ENCODE results near the gene OR10P1. TPM values are rescaled to one million over a fixed set of nuclear protein-coding genes. Genes with fewer than 3 reads are reported as not detected.
A peak's percentile ranks its signal among the peaks of the same experiment; 100 is the strongest.

The OR10P1 gene
- total RNA-seq, 2 experiments from 2014 or later: not detected

- TF ChIP-seq CTCF (conservative IDR thresholded peaks at IDR 0.05; ENCODE audit: low read length) (no peak), EZH2phosphoT487 (IDR thresholded peaks at IDR 0.05; ENCODE audit: borderline replicate concordance, low read depth, low read length) (no peak)
- peaks cover 4% of the 10 kb centered on the region; the same call in 1 of the 2 replicates for H3K9me3 ChIP-seq (ENCODE audit: low read length)
- ChIA-PET CTCF (ENCODE audit: unreplicated experiment) (interaction anchor here (0.7 kb wide), 1 partner anchor 10 kb away, joined by 3 read pairs; a partner anchor contains a TSS), POLR2A (interaction anchor here (0.6 to 1.9 kb wide), 3 partner anchors 8 to 214 kb away, joined by 3 to 6 read pairs (median 4); no protein-coding TSS in a partner anchor)
- H3K27ac ChIP-seq (ENCODE audit: low read depth, low read length, poor library complexity, severe bottlenecking): no peak overlapping the region
- no peak overlapping the region for H2AFZ ChIP-seq (ENCODE audit: low read length)
- H3K9me2 ChIP-seq (ENCODE audit: insufficient read depth, low read length): no peaks in the 10 kb centered on the region
- H4K20me1 ChIP-seq (ENCODE audit: insufficient read depth, low read length): no peaks in the 10 kb centered on the region
- H3K4me2 ChIP-seq (ENCODE audit: low read length): no peak overlapping the region
- no peaks in the 10 kb centered on the region for H3K79me2 ChIP-seq (ENCODE audit: insufficient read depth, low read depth, low read length)
- intact Hi-C loops (cut with micrococcal nuclease; ENCODE audit: unreplicated experiment): loop anchor here (5.0 kb wide), 2 partner anchors 46 to 256 kb away; partner anchors contain the start of genes BLOC1S1 and PYM1
- no peak overlapping the region for H3K4me3 ChIP-seq (ENCODE audit: low read depth, low read length, poor library complexity, severe bottlenecking)
- no peaks in the 10 kb centered on the region for H3K36me3 ChIP-seq (ENCODE audit: insufficient read depth, low read length)
- H3K4me1 ChIP-seq (ENCODE audit: insufficient read depth, low read length, poor library complexity, severe bottlenecking): peaks cover 28% of the 10 kb centered on the region
- no TSS peak for BruUV-seq (replicated peaks)
- no peak for DNase-seq (ENCODE audit: low spot score)
These were observed 35.1 kb downstream of the OR10P1 start for GRCh38 chr12:55671746-55672145.

- ChIA-PET POLR2A (interaction anchor here (0.6 to 2.4 kb wide), 16 partner anchors 9 to 371 kb away, joined by 3 to 17 read pairs (median 4); partner anchors contain the start of genes BLOC1S1, CD63, ORMDL2 and RAB5B), CTCF (ENCODE audit: unreplicated experiment) (interaction anchor here (0.8 to 1.9 kb wide), 8 partner anchors 16 to 64 kb away, joined by 3 to 5 read pairs (median 3); partner anchors contain the start of gene BLOC1S1)
- no peaks in the 10 kb centered on the region for H3K9me2 ChIP-seq (ENCODE audit: insufficient read depth, low read length)
- H4K20me1 ChIP-seq (ENCODE audit: insufficient read depth, low read length): no peaks in the 10 kb centered on the region
- BruUV-seq (replicated peaks): no TSS peak
- no peaks in the 10 kb centered on the region for H3K79me2 ChIP-seq (ENCODE audit: insufficient read depth, low read depth, low read length)
- H2AFZ ChIP-seq (ENCODE audit: low read length): peak overlapping the region; percentile 83
- peaks cover 28% of the 10 kb centered on the region for H3K4me1 ChIP-seq (ENCODE audit: insufficient read depth, low read length, poor library complexity, severe bottlenecking)
- peaks cover 4% of the 10 kb centered on the region; the same call in 1 of the 2 replicates for H3K9me3 ChIP-seq (ENCODE audit: low read length)
- TF ChIP-seq EZH2phosphoT487 (IDR thresholded peaks at IDR 0.05; ENCODE audit: borderline replicate concordance, low read depth, low read length) (no peak), CTCF (conservative IDR thresholded peaks at IDR 0.05; ENCODE audit: low read length) (no peak)
- H3K4me2 ChIP-seq (ENCODE audit: low read length): peak overlapping the region; percentile 65
- peak overlapping the region; percentile 85 for H3K27ac ChIP-seq (ENCODE audit: low read depth, low read length, poor library complexity, severe bottlenecking)
- peak; percentile 87 for DNase-seq (ENCODE audit: low spot score)
- intact Hi-C loops (cut with micrococcal nuclease; ENCODE audit: unreplicated experiment): loop anchor here (5.0 kb wide), 2 partner anchors 44 to 254 kb away; partner anchors contain the start of genes BLOC1S1 and PYM1
- H3K36me3 ChIP-seq (ENCODE audit: insufficient read depth, low read length): no peaks in the 10 kb centered on the region
- peak overlapping the region; percentile 41 for H3K4me3 ChIP-seq (ENCODE audit: low read depth, low read length, poor library complexity, severe bottlenecking)
These were observed 36.9 kb downstream of the OR10P1 start for GRCh38 chr12:55673638-55674037.

DNA sequence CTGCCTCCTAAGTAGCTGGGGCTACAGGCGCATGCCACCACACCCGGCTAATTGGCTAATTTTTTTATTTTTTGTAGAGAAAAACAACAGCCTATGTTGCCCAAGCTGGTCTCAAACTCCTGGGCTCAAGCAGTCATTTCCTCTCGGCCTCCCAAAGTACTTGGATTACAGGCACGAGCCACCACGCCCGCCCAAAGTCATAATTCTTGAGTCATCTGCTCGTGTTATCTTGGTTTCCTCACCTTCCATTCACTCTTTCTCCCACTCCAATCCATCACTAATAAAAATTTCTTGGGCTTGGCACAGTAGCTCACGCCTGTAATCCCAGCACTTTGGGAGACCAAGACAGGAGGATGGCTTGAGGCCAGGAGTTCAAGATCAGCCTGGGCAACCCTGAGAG is 39.0 kb downstream of the OR10P1 start:
- Histone ChIP-seq H3K27ac (ENCODE audit: low read depth, low read length, poor library complexity, severe bottlenecking) (no peak overlapping the region), H3K9me3 (ENCODE audit: low read length) (peaks cover 4% of the 10 kb centered on the region; the same call in 1 of the 2 replicates), H3K9me2 (ENCODE audit: insufficient read depth, low read length) (no peaks in the 10 kb centered on the region), H3K4me3 (ENCODE audit: low read depth, low read length, poor library complexity, severe bottlenecking) (no peak overlapping the region), H2AFZ (ENCODE audit: low read length) (0 out of 2 replicates have a peak overlapping the region, but pooled peaks have one; percentile 12), H3K4me2 (ENCODE audit: low read length) (no peak overlapping the region), H3K4me1 (ENCODE audit: insufficient read depth, low read length, poor library complexity, severe bottlenecking) (peaks cover 28% of the 10 kb centered on the region), H3K79me2 (ENCODE audit: insufficient read depth, low read depth, low read length) (no peaks in the 10 kb centered on the region), H3K36me3 (ENCODE audit: insufficient read depth, low read length) (no peaks in the 10 kb centered on the region), H4K20me1 (ENCODE audit: insufficient read depth, low read length) (no peaks in the 10 kb centered on the region)
- CTCF ChIA-PET (ENCODE audit: unreplicated experiment): no interaction called here
- no peak for DNase-seq (ENCODE audit: low spot score)
- POLR2A ChIA-PET: interaction anchor here (0.6 kb wide), 2 partner anchors 11 to 1940 kb away, joined by 3 read pairs; no protein-coding TSS in a partner anchor
- TF ChIP-seq EZH2phosphoT487 (IDR thresholded peaks at IDR 0.05; ENCODE audit: borderline replicate concordance, low read depth, low read length) (no peak), CTCF (conservative IDR thresholded peaks at IDR 0.05; ENCODE audit: low read length) (no peak)
- intact Hi-C loops (cut with micrococcal nuclease; ENCODE audit: unreplicated experiment): no loop called here
- BruUV-seq (replicated peaks): no TSS peak

Data from OCI-LY7 (cell line).